HG03025 (cell line): ENCODE measurements around the gene RGL1.

ENCODE experiments used
- ATAC-seq: cut with Tn5 transposase; IDR thresholded peaks from one replicate; pipeline ENCODE4 v1.9.1; 2021; ENCODE audit warnings: mild to moderate bottlenecking, moderate library complexity; ENCODE audit not compliant: unreplicated experiment, low FRiP score

Gene RGL1

DNA sequence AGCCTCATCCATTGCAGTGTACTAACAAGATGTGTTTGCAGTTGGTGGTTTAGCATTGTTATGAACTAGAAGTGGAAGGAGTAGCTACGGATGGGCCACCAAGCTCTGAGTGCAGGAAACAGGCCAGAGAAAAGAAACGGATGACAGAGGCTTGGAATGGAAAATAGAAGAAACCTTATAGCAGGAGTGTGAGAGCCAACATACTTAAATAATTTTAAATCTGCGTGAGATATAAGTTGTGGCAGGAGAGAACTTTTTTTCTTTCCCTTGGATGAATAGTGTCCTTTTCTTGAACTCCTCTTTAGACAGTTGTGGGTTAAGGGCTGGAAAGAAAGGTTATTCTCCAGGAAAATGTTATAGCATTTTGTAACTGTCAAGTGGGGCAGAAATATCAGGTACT lies 54.2 kb downstream of the RGL1 start:
- no peak for ATAC-seq

DNA sequence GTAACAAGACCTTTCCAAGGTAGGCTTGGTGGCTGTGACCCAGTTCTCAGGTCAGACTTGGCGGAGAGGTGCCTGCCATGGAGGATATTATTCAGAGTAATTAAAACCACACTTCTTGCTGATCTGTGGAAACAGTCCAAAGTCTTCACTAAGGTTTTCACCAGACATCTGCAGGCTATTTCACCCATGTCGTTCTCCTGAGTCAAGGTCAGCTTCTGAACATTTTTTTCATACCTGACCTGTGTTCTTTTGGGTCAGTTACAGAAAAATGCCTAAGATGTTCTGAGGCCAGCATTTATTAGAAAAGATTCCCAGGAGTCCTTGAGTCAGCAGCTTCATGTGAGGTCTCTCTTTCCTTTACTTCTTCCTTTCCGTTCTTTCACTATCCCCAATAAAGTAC lies 54.9 kb downstream of the RGL1 start:
- ATAC-seq: no peak

DNA sequence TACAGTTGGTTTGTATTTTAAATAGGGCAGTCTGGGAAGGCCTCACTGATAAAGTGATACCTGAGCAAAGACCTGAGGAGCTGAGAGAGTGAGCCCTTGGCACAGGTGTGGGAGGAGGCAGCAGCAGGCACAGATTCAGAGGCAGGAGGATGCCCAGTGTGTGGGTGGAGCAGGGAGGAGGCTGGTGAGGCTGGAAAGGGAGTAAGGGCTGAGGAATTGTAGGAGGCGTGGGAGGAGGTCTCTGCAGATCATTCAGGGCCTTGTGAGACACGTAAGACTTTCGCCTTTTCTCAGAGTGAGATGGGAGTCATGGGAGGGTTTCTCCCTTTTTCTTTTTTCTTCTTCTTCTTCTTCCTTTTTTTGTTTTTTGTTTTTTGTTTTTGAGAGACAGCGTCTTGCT lies 58.0 kb downstream of the RGL1 start:
- ATAC-seq: no peak

DNA sequence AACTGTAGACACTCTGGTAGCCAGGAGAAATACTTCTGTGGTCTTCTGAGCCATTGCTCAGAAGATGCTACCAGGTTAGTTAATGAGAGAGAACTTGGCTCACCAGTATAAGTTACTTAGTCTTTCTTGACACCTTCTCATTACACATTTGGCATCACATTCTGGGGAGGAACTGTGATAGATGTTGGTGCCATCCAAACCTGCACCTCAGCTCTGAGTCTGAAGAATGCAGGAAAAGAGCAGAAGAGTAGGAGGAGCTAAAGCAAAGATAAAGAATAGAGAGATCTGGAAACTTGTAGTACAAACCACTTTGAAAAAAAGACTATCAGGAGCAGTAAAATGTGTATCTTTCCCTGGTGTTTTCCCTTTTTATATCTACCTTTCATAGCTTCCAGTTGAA lies 58.9 kb downstream of the RGL1 start:
- no peak for ATAC-seq

DNA sequence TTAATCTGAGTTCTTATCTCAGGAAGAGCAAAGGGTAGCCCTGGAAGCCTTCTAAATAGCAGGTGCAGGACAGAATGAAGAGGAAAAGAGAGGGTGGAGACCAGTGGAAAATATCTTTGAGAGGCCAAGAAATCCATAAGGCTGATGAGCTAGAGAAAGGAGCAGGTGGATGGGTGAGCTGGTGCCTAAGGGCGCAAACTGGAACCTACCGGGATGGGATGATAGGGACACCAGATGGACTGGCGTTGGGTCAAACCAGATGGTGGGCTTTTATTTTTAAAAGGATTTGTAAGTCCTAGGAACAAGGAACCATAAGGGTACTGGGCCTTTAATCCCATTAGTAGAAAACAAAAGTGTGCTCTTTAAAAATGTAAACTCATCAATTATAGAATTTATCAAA lies 59.7 kb downstream of the RGL1 start:
- ATAC-seq: no peak

DNA sequence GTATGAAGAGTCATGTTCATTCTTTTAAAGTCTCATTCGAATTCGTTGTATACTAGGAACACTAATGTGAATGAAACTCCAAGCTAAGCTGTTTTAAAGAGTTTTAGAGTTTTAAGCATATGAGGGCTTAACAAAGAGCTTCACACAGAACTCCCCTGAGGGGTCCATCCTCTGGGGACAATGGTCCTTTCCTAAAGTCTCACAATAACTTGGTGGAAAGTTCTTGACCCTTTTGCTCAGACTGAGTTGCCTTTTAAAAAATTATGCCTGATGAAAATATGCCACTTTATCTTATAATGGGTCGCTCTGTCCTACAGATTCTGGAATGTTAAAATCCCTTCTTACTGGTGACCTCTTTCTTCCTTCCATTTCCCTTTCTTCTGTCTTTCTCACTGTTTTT lies 64.3 kb downstream of the RGL1 start:
- ATAC-seq: no peak

DNA sequence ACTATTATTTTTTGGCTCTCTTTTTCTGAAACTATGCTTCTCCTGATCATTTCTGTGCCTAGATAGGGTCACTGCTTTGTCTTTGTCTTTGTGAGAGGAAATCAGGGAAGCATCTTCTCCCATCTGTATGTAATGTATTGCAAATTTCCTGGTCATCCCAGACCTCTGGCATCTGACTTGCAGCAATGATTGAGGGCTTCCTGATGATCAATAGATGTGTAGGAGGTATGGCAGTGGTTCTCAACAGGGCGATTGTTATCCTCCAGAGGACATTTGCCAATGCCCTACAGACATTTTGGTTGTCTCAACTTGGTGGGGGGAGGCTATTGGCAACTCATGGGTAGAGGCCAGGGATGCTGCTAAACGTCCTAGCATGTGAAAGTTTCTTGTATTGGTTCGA lies 64.7 kb downstream of the RGL1 start:
- ATAC-seq: no peak

DNA sequence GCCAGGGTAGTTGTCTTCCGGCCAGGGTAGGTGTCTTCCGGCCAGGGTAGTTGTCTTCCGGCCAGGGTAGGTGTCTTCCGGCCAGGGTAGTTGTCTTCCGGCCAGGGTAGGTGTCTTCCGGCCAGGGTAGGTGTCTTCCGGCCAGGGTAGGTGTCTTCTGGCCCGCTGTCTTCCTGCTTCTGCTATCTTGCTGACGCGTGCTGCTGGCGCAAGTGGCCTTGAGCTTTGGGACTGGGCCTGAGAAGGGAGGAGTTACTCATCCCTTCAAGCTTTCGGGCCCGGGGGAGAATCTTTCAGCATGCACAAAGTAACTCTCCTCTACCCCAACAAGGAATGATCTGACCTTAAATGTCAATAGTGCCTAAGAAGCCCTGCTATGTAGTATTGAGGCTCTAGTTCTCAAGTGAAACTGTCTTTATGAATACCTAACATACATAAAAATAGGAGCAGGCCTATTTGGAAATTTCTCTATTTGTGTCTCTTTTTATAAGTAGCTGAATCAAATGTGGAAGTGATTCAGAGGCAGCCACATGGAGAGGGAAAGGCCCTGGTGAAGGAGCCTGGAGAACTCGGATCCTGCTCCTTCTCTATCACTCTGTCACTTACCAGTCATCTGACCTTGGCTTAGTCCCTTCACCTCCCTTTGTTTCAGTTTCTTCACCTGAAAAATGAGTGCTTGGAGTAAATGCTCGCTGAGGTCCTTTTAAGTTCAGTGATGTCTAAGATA lies 65.6 kb downstream of the RGL1 start:
- ATAC-seq: no peak

DNA sequence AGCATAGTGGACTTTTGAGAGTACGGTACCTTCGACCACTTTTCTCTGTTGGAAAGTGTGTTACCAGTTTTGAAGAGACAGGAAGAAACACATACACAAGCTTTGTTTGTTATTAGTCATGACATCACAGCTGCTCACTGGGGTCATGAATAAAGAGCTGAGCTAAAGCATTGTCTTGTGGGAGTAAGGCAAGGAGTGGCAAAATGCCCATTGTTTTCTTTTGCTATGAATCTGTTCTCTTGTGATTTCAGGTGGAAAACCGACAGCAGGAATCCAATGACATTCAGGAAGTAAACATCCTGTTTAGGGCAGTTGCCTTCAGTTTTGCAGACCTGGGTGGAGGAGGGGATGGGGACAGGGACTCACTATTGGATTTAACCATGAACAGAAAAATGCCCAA lies 66.2 kb downstream of the RGL1 start:
- no peak for ATAC-seq

DNA sequence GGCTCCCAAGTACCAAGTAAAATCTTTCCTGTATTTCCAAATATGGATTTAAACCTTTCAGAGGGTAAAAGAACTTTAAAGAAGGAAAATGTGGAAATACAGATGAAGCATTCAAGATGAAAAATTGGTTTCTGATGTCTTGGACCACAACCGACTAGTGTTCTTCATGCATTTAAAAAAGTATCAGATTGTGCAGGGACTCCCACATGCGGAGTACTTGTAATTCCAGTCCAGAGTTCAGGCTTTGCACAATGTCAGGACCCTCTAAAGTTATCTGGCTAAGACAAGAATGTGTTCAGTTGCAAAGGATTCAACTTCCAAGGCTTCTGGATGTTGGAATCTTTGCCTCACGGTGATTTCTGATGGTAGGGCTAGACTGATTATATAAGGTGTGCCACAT lies 66.7 kb downstream of the RGL1 start:
- no peak for ATAC-seq

DNA sequence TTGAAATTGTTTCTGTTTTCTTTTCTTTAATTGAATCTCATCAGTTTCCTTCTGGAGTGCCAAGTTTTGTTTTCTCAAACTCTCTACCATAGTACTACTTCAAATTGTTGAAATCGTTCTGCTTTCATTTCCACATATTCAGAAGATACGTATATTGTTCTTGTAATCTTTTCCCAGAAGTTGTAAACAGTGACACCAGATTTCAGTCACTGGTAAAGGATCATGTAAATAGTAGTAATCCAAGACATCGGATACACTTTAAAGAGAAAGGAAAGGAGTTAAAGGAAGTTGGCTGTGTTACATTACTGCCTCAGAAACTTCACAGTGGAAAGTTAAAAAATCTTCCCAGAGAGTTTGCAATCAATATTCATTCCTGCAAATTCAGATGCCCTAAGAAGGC lies 67.5 kb downstream of the RGL1 start:
- ATAC-seq: no peak

DNA sequence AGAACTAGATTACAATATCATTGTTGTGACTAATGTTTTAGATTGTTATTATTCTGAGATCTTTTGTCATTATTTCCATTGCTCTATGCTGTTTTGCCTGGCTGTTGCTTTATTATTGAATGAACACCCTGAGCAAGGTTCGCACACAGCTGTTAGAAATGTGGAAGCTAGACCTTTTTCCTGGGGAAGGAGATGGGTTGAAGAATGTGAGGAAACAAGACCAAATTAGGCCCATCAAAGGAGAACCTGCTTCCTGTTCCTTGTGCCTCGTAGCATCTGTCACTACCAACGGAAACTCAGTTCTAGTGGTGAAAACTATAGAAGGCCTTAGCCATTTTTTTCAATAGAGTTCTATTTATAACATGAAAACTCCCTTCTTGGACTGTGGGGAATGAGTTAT lies 68.7 kb downstream of the RGL1 start:
- no peak for ATAC-seq

DNA sequence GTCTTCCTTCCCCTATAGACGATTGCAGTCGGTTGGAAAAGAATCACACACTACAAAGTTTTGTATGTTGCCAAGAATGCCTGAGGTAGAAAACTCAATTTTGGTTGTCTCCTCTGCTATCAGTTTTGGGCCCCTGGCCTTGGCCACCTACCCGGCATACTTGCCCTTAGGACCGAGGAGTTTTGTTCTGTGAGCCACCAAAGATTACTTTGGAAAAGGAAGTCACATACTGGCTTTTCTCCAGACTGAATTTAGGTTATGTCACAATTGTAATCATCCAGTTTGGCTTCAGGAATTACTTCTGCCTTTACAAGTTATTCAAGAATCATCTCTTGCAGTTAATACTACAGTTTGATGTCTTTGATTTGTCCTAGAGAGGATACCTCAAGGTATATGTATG lies 71.4 kb downstream of the RGL1 start:
- no peak for ATAC-seq

DNA sequence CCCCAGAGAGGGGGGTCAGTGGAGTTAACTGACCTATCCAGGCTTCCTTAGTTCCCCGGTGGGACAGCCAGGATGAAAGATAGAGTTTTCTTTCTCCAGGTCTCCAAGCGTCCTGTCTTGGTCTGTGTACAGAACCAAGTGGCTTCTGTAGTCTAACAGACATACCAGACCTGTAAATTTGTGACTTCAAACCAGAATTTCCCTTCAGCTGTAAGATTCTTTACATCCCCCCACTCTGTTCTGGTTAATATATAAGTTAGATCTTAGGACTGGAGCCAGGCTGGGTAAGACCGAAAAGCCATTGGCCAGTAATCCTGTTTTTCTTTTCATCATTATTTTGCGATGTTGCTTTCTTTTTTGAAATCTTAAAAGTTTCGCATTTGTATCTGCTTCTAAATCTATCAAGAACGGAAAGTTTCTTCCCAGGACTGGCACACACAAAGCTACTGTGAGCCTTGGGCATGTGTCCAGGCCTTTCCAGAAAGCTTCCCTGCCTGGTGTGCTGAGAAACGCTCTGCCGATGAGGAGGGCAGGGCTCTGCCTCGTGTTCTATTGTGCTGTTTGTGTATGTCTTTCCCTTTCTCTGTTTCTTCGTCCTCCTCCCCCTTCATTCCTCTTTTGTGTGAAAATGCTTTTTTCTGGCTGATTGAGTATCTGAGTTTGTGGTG lies 72.3 kb downstream of the RGL1 start:
- no peak for ATAC-seq

DNA sequence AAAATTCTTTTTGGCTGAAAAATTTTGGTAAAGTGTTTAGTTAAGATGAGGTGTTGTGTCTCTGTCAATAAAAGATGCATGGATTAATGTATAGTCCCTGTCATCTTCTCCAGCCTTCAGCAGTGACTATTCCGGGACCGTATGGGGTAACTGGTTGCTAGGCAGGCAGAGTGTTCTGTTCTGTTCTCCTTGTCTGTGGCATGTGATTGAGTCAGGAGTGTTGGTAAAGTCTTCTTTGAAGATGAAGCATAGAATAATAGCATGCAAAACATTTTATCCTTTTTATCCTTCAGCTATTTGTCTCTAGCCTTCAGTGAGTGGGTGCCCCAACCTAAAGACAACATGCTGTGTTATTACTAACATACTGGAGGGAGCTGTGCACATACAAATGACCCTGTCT lies 74.6 kb downstream of the RGL1 start:
- no peak for ATAC-seq

DNA sequence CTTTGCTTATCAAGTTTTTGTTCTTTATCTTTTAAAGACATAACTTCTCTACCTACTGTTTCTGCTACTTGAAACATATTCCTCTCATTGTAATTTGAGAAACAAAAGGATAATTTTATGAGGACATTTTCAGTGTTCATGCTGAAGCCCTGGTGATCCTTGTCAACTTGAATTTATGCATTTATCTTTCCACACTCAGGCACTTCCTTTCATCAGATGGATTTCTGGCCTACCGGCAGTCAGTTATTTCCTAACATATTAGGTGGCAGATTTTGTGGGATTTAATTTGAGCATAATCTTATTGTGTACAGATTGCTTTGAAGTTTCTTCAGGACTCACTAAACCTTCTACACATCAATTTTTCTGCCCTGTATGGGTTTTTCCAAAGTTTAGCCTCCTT lies 75.0 kb downstream of the RGL1 start:
- no peak for ATAC-seq

DNA sequence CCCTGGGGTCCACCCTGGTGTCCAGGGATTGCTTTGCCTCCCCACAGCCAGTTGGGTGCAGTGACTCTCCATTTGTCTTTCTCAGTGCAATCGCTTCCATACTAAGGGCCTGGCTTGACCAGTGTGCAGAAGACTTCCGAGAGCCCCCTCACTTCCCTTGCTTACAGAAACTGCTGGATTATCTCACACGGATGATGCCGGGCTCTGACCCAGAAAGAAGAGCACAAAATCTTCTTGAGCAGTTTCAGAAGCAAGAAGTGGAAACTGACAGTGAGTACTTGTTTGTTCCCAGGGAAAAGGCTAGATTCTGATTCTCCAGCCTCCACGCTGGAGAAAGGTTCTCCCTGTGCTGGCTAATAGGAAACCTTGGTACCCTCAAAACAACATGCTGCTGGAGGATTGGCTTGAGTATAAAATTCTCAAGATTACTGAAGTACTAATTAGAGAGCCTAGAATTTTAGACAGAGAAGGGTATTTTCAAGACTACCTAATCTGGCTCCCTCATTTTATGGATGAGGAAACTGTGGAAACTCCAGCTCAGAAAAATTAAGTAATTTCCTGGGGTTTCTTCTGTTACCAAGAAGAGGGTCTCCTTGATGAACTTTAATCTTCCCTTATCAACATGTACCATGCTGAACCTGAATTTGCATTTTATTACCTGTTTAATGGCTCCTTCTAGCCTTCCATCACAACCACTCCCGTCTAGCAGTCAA lies 75.8 kb downstream of the RGL1 start:
- ATAC-seq: no peak

DNA sequence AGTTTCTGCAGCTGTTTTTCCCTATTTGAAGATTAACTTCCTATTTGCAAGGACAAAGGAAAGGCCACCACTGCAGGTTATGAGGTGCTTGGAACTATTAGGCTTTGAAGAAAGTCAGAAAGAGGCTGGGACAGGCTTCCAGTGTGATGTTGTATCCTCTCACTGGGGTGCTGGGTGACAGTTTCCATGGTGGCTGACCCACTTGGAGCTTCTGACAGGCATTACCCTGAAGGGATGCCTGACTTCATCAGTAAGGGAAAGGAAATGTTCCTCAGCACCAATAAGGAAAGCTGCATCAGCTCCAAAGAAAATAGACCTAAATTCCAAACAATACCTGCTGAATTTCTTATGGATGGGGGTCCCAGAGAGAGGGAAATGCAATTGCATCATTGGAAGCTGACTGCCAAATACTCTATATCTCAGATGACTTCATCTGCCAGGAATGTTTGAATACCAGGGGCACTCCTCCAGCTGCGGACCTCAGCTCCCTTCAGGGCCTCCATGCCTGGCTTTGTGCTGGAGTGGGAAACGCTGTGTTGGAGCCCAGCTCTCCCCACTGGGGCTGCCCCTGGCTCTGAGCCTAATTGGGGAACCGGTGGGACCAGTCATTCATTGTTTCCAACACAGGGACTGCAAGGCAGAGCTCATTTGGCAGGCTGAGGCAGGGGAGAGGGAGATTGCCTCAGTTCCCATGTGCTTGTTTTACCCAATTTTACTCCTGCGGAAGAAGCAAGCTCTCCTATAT lies 76.6 kb downstream of the RGL1 start:
- no peak for ATAC-seq

DNA sequence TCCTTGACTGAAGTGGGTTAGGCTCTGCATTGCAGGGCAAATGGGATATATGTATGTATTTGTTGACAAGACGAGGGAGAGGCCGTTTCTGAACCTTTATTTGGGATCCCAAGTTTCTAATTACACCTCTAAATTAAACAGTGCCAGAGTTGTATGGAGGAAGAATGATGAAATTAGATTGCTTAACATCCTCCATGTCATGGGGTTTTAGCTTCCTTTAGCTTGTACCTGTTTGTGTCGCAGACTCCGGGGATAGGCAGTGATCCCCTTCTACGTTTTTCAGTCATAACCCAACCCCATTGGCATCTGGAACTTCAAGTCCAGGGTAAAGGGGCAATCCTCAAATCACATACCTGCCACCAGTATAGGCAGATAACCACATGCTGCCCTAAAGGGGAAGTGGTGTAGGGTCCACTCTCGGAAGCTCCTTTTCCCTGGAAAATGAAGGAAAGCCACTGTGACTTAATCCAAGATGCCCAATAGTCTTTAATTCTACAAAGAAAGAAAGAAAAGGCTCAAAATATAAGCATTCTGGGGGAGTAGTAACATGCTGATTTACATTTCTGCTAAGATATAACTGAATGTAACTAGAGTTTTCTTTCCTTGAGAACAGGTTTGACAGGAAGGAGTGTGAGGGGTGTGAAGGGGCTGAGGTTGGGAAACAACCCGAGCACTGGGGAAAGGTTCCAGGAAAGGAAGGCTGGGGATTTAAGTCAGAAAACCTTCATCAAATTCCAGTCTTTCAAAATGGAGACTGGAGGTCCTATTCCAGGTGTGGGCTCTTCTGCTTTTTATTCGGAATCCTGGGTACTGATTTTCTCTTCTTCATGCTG lies 77.6 kb downstream of the RGL1 start:
- no peak for ATAC-seq

DNA sequence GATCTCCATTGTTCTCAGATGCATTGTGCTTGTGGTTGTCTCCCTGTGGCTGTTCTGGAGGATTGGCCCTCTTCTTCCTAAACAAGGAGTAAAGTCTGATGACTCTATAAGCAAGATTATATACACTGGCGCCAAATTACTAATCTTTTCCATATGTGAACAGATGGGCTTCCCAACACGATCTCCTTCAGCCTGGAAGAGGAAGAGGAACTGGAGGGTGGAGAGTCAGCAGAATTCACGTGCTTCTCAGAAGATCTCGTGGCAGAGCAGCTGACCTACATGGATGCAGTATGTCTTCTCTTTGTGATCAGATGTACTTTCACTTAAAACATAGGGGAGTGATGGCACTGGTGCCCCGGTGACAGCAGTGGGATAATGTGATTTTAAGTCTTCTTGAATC lies 78.7 kb downstream of the RGL1 start:
- no peak for ATAC-seq
